ENCODE results near the gene RTN3. TPM values are rescaled to one million over a fixed set of nuclear protein-coding genes. Genes with fewer than 3 reads are reported as not detected.
A peak's percentile ranks its signal among the peaks of the same experiment; 100 is the strongest.

The RTN3 gene
- total RNA-seq, 4 donors from 2014 or later = 155 to 232 (median 209) TPM

DNA sequence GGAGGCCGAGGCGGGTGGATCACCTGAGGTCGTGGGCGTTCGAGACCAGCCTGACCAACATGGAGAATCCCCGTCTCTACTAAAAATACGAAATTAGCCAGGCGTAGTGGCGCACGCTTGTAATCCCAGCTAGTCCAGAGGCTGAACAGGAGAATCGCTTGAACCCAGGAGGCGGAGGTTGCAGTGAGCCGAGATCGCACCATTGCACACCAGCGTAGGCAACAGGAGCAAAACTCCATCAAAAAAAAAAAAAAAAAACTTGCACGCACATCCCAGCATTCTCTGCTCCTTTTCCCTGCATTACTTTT, 9.2 kb upstream of the RTN3 start:
- Histone ChIP-seq H3K4me3 (replicated peaks in 1 of 3) (peak overlapping the region in 1 of 3 donors; percentile 93), H3K36me3 (no peaks in the 10 kb centered on the region), H3K27ac (peak overlapping the region in 2 of 3 donors; percentile 98 to 100), H3K27me3 (no peaks in the 10 kb centered on the region), H3K4me1 (peaks cover 28 to 37% of the 10 kb centered on the region in 2 donors), H3K9me3 (no peaks in the 10 kb centered on the region)
- no peak for DNase-seq
- 96 to 97% methylated on average over 16 of the region's 16 CpGs for WGBS, 2 donors
- TF ChIP-seq, protein P1, sequence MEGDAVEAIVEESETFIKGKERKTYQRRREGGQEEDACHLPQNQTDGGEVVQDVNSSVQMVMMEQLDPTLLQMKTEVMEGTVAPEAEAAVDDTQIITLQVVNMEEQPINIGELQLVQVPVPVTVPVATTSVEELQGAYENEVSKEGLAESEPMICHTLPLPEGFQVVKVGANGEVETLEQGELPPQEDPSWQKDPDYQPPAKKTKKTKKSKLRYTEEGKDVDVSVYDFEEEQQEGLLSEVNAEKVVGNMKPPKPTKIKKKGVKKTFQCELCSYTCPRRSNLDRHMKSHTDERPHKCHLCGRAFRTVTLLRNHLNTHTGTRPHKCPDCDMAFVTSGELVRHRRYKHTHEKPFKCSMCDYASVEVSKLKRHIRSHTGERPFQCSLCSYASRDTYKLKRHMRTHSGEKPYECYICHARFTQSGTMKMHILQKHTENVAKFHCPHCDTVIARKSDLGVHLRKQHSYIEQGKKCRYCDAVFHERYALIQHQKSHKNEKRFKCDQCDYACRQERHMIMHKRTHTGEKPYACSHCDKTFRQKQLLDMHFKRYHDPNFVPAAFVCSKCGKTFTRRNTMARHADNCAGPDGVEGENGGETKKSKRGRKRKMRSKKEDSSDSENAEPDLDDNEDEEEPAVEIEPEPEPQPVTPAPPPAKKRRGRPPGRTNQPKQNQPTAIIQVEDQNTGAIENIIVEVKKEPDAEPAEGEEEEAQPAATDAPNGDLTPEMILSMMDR (IDR thresholded peaks at IDR 0.05) = no peak
- no peak for TF ChIP-seq POLR2A (IDR thresholded peaks at IDR 0.05)
- intact Hi-C loops (cut with DNase I) = loop anchor here (5.0 kb wide), 1 partner anchor 65 kb away; no protein-coding TSS in a partner anchor

DNA sequence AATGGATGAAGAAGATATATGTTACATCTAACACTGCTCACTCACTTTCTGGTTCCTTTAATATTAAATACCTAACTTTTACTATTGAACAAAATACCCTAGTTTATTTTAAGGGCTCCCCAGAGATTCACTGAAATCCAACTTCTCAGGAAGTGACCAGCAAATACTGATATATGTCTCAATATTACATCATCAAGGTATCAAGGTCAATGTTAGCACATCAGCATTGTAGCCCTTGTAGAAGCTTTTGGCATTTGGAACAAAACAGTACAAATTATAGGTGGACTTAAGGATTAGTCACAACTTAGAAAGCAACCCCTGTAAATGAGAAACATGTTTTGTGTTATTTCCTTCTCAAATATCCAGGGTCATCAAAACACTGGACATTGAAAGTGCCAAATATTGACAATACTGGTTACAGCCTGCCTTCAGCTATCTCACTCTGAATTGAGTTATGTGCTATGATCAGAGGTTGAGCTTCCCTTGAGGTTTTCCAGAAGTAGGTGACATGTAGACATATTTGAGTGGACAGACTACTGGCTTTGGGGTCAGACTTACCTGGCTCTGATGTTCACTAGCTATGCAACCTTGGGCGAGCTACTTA, 8.3 kb upstream of the RTN3 start:
- no peak overlapping the region for H3K27ac ChIP-seq
- H3K4me1 ChIP-seq = peaks cover 21 to 27% of the 10 kb centered on the region in 2 donors
- H3K4me3 ChIP-seq (replicated peaks in 1 of 3) = no peak overlapping the region
- H3K27me3 ChIP-seq = no peaks in the 10 kb centered on the region
- WGBS, 2 donors = 95 to 100% methylated on average over 1 of the region's 1 CpG
- no peak for DNase-seq
- intact Hi-C loops (cut with DNase I) = loop anchor here (5.0 kb wide), 1 partner anchor 64 kb away; no protein-coding TSS in a partner anchor
- H3K9me3 ChIP-seq = no peaks in the 10 kb centered on the region
- TF ChIP-seq, protein P1 (IDR thresholded peaks at IDR 0.05) = no peak
- no peak for TF ChIP-seq POLR2A (IDR thresholded peaks at IDR 0.05)
- no peaks in the 10 kb centered on the region for H3K36me3 ChIP-seq

DNA sequence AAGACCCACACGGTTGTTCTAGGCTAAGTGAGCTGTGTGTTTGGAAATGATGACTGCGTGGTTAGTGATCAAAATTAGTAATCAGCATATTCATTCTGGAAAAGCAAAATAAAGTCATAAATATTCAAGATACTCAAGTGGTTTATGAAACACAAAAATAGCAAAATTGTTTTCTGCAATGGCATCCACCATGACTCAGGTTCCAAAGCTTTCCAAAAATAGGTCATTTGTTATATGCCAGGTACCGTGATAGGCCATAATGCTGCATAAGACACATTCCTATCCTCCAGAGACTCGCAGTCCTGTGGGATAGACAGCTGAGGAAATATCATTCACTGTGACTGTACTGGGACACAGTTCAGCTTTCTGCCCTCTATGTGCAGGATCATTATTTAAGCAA, 7.7 kb upstream of the RTN3 start:
- TF ChIP-seq, protein P1 (IDR thresholded peaks at IDR 0.05) = no peak
- no peak for TF ChIP-seq POLR2A (IDR thresholded peaks at IDR 0.05)
- Histone ChIP-seq H3K4me1 (peaks cover 15 to 22% of the 10 kb centered on the region in 2 donors), H3K27me3 (no peaks in the 10 kb centered on the region), H3K36me3 (no peaks in the 10 kb centered on the region), H3K9me3 (no peaks in the 10 kb centered on the region), H3K4me3 (replicated peaks in 1 of 3) (no peak overlapping the region), H3K27ac (no peak overlapping the region)
- no peak for DNase-seq
- WGBS, 2 donors = 81 to 85% methylated on average over 4 of the region's 4 CpGs
- intact Hi-C loops (cut with DNase I) = loop anchor here (5.0 kb wide), 1 partner anchor 64 kb away; no protein-coding TSS in a partner anchor

DNA sequence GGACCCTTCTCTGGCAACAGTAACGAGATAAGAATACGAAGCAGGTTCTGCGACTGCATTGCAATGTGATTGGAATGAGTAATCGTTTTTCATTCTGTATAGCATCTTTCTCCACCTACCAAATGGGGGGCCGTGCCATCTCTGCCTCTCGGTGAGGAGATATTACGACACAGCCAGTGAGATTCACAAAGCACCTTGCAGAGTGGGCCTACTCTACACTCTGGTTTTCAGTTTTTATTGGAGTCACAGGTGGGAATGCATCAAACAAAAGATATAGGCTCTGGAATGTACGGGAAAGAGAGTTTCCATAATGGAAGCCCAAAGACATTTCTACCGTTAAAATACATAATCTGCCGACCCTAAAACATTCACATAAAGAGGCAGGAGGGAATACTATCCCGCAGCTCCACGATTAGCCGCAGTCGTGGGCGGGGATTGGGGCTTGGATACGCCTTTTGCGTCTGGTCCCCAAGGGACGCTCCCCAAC, 423 bp upstream of the RTN3 start:
- Histone ChIP-seq H3K9me3 (no peaks in the 10 kb centered on the region), H3K4me3 (replicated peaks in 1 of 3) (peak overlapping the region in 2 of 3 donors; percentile 2 to 97), H3K27ac (peak overlapping the region; percentile 11 to 99 (median 93)), H3K4me1 (peaks cover 14 to 15% of the 10 kb centered on the region in 2 donors), H3K36me3 (no peaks in the 10 kb centered on the region), H3K27me3 (no peaks in the 10 kb centered on the region)
- 13 to 17% methylated on average over 18 of the region's 18 CpGs for WGBS, 2 donors
- intact Hi-C loops (cut with DNase I) = no loop called here
- TF ChIP-seq, protein P1 (IDR thresholded peaks at IDR 0.05) = no peak
- TF ChIP-seq POLR2A (IDR thresholded peaks at IDR 0.05) = no peak
- DNase-seq = no peak

Data from thyroid gland (tissue), 4 donors.